B cell (primary cell): ENCODE data around the gene MLLT10. TPM values are rescaled to one million over a fixed set of nuclear protein-coding genes. Genes with fewer than 3 reads are reported as not detected.

Experiments
- ATAC-seq: fragments of 200-7000 bp; cut with Tn5 transposase; one replicate; pipeline ENCODE4 v1.10.0; 2021; ENCODE audit warnings: low read depth, mild to moderate bottlenecking, moderate number of reproducible peaks, moderate library complexity
- CTCF ChIA-PET: fragments of 350-600 bp; sonication (Branson Sonifier 250); formaldehyde crosslinking; loops from one replicate; lab custom pipeline; 2021; ENCODE audit warnings: antibody characterized with exemption, inconsistent platforms; lab: Charles Lee
- POLR2A ChIA-PET: fragments of 350-600 bp; sonication (Branson Sonifier 250); formaldehyde crosslinking; loops from one replicate; lab custom pipeline; 2021; ENCODE audit warnings: antibody characterized with exemption; lab: Charles Lee
- DNase-seq: peaks from one replicate; pipeline ENCODE4 v3.0.0; 2013
- H2AFZ ChIP-seq: 2 replicates; pipeline ENCODE4 v1.6.1; 2012; ENCODE audit warnings: mild to moderate bottlenecking, low read depth, low read length; ENCODE audit not compliant: insufficient read depth, poor library complexity, severe bottlenecking
- H3K27ac ChIP-seq, 2 donors: 1 replicate in 1 of 2; 2 replicates in 1 of 2; pipeline ENCODE4 v1.5.1; 2012 to 2013; ENCODE audit warnings: low read length in 2 of 2, mild to moderate bottlenecking in 2 of 2, moderate library complexity in 1 of 2
- H3K27me3 ChIP-seq, 4 experiments: fragments of 200-600 bp in 1 of 4; sonication (generic) in 1 of 4; replicated peaks in 1 of 4; 1 replicate in 2 of 4; 2 replicates in 2 of 4; pipeline versions ENCODE4 v1.6.1 to v1.7.0; 2013 to 2016; ENCODE audit warnings: low read length in 3 of 4, mild to moderate bottlenecking in 2 of 4, mixed read lengths in 1 of 4, moderate library complexity in 1 of 4; ENCODE audit not compliant: insufficient read depth in 4 of 4, control insufficient read depth in 3 of 4; ENCODE audit errors: control extremely low read depth in 1 of 4
- H3K36me3 ChIP-seq, 2 experiments: replicated peaks in 1 of 2; 1 replicate in 1 of 2; 2 replicates in 1 of 2; pipeline versions ENCODE4 v1.6.1 to v1.7.1; 2013; ENCODE audit warnings: low read length in 1 of 2; ENCODE audit not compliant: insufficient read depth in 2 of 2, control insufficient read depth in 1 of 2; ENCODE audit errors: control extremely low read depth in 1 of 2, extremely low read depth in 1 of 2
- H3K4me1 ChIP-seq, 2 donors: fragments of 200-600 bp in 1 of 2; sonication (generic) in 1 of 2; 1 replicate in 1 of 2; 2 replicates in 1 of 2; pipeline versions ENCODE4 v1.5.1 to v1.6.1; 2013 to 2017; ENCODE audit warnings: low read length in 2 of 2; ENCODE audit not compliant: control insufficient read depth in 2 of 2, insufficient read depth in 2 of 2
- H3K4me2 ChIP-seq: replicated peaks from 2 replicates; pipeline ENCODE3; 2012; ENCODE audit warnings: mild to moderate bottlenecking, low read depth, low read length; ENCODE audit not compliant: poor library complexity, severe bottlenecking
- H3K4me3 ChIP-seq, 5 experiments: fragments of 200-600 bp in 1 of 5; sonication (generic) in 1 of 5; 1 replicate in 3 of 5; 2 replicates in 2 of 5; pipeline versions ENCODE4 v1.5.1 to v1.7.0; 2011 to 2016; ENCODE audit warnings: low read length in 4 of 5, mild to moderate bottlenecking in 4 of 5, low read depth in 2 of 5, control low read depth in 1 of 5, moderate library complexity in 1 of 5; ENCODE audit not compliant: insufficient read depth in 1 of 5; ENCODE audit errors: control extremely low read depth in 1 of 5, extremely low read depth in 1 of 5
- H3K79me2 ChIP-seq: fragments of 200-600 bp; sonication (generic); one replicate; pipeline ENCODE4 v1.6.0; 2016; ENCODE audit warnings: low read length; ENCODE audit not compliant: control insufficient read depth, insufficient read depth
- H3K9ac ChIP-seq: fragments of 200-600 bp; sonication (generic); 2 replicates; pipeline ENCODE4 v1.6.1; 2017; ENCODE audit warnings: mild to moderate bottlenecking, low read length, moderate library complexity
- H3K9me3 ChIP-seq, 3 donors: one replicate each; pipeline versions ENCODE4 v1.6.1 to v1.7.1; 2013; ENCODE audit warnings: low read length in 2 of 3; ENCODE audit not compliant: control insufficient read depth in 2 of 3, insufficient read depth in 1 of 3; ENCODE audit errors: control extremely low read depth in 1 of 3
- H4K20me1 ChIP-seq: 2 replicates; pipeline ENCODE4 v1.6.0; 2012; ENCODE audit warnings: mild to moderate bottlenecking, low read length; ENCODE audit not compliant: insufficient read depth, control insufficient read depth, poor library complexity, severe bottlenecking
- H3K27ac Mint-ChIP-seq: one replicate; pipeline ENCODE4 v1.8.0; 2021; ENCODE audit warnings: mixed read lengths
- H3K27me3 Mint-ChIP-seq: one replicate; pipeline ENCODE4 v1.8.0; 2021; ENCODE audit warnings: mixed read lengths
- H3K4me1 Mint-ChIP-seq: one replicate; pipeline ENCODE4 v1.8.0; 2021; ENCODE audit warnings: mixed read lengths
- H3K4me3 Mint-ChIP-seq: one replicate; pipeline ENCODE4 v1.8.0; 2021; ENCODE audit warnings: mixed read lengths
- H3K9me3 Mint-ChIP-seq: one replicate; pipeline ENCODE4 v1.8.0; 2022; ENCODE audit warnings: mixed read lengths; ENCODE audit not compliant: insufficient read depth
- CTCF ChIP-seq: fragments of 200-600 bp; IDR thresholded peaks from one replicate; pipeline ENCODE4 v1.8.0; 2022; ENCODE audit warnings: antibody characterized with exemption, mild to moderate bottlenecking
- EZH2 ChIP-seq: IDR thresholded peaks from 2 replicates; pipeline ENCODE4 v1.6.1; 2012; ENCODE audit warnings: borderline replicate concordance, low read depth, mild to moderate bottlenecking, moderate library complexity, low read length; ENCODE audit not compliant: insufficient read depth, poor library complexity, severe bottlenecking
- WGBS: methylation state at CpG from one replicate; pipeline ENCODE4 v1.1.5; 2013; ENCODE audit warnings: missing lambda C conversion rate; ENCODE audit not compliant: insufficient coverage; 5-methylcytosine and 5-hydroxymethylcytosine counted together
- intact Hi-C: fragments of 100-400 bp; cut with micrococcal nuclease; formaldehyde crosslinking; loops from one replicate; pipeline ENCODE4 v1.10.0; 2022
- polyA plus RNA-seq: library from polyadenylated mRNA; depleted of rRNA; stranded (reverse); fragments of >200 nt; gene quantifications from 2 replicates; pipeline ENCODE4 v1.2.3, GENCODE V29; 2012
- total RNA-seq, 2 donors: library from RNA; stranded (reverse); fragments of 120-200 nt in 1 of 2; gene quantifications; 1 replicate in 1 of 2; 2 replicates in 1 of 2; pipeline versions ENCODE4 v1.2.3 to v1.2.4, GENCODE V29; 2013 to 2022

The MLLT10 gene
- total and polyA plus RNA-seq, 2 donors (not counting 1 experiment from before 2014, with no cell fraction given): 21.7 to 70.5 TPM

GRCh38 chr10:21688009-21688332, 153.9 kb downstream of the MLLT10 start:
- TF ChIP-seq EZH2: no peak
- no peak for TF ChIP-seq CTCF
- Histone ChIP-seq H3K79me2 (no peaks in the 10 kb centered on the region), H3K4me3 (no peak overlapping the region), H3K9ac (no peak overlapping the region), H3K9me3 (no peaks in the 10 kb centered on the region), H3K27ac (no peak overlapping the region), H3K36me3 (peaks cover 0 to 17% of the 10 kb centered on the region in 2 experiments), H3K4me1 (no peaks in the 10 kb centered on the region), H4K20me1 (no peaks in the 10 kb centered on the region), H3K4me2 (no peak overlapping the region), H3K27me3 (no peaks in the 10 kb centered on the region), H2AFZ (no peak overlapping the region)
- POLR2A ChIA-PET: no interaction called here
- no peak for DNase-seq
- no peaks in the 10 kb centered on the region for H3K9me3 Mint-ChIP-seq
- intact Hi-C loops: no loop called here
- no peak for ATAC-seq
- no peaks in the 10 kb centered on the region for H3K4me1 Mint-ChIP-seq
- H3K27me3 Mint-ChIP-seq: no peaks in the 10 kb centered on the region
- H3K27ac Mint-ChIP-seq: no peak overlapping the region
- H3K4me3 Mint-ChIP-seq: no peak overlapping the region
- CTCF ChIA-PET: no interaction called here

- WGBS: no CpG with 5 or more reads among the region's 1 CpG
- Mint-ChIP-seq H3K9me3 (no peaks in the 10 kb centered on the region), H3K4me3 (no peak overlapping the region), H3K27ac (no peak overlapping the region), H3K4me1 (no peaks in the 10 kb centered on the region), H3K27me3 (no peaks in the 10 kb centered on the region)
- CTCF ChIA-PET: interaction anchor here (1.1 kb wide), 1 partner anchor 11 kb away, joined by 4 read pairs; no protein-coding TSS in a partner anchor
- no peaks in the 10 kb centered on the region for H3K79me2 ChIP-seq
- POLR2A ChIA-PET: no interaction called here
- ATAC-seq (no peak), DNase-seq (no peak)
- no peak overlapping the region for H2AFZ ChIP-seq
- no peaks in the 10 kb centered on the region for H3K4me1 ChIP-seq
- H3K9ac ChIP-seq: no peak overlapping the region
- no peaks in the 10 kb centered on the region for H3K27me3 ChIP-seq
- no peak overlapping the region for H3K4me3 ChIP-seq
- H3K4me2 ChIP-seq: no peak overlapping the region
- H3K27ac ChIP-seq: no peak overlapping the region
- H4K20me1 ChIP-seq: no peaks in the 10 kb centered on the region
- TF ChIP-seq EZH2 (no peak), CTCF (no peak)
- intact Hi-C loops: no loop called here
- no peaks in the 10 kb centered on the region for H3K9me3 ChIP-seq
- peaks cover 0 to 24% of the 10 kb centered on the region in 2 experiments for H3K36me3 ChIP-seq
Observed at GRCh38 chr10:21688870-21689269, 154.8 kb downstream of the MLLT10 start.
